Activated CD8-positive, alpha-beta memory T cell treated with anti-CD3 and anti-CD28 coated beads, Interleukin-2, amount 50 U/mL, for 1 hour (primary cell): ENCODE measurements around the gene ETFDH.
"Not testable (repeated sequence)": the region's sequence is repeated elsewhere in the genome, so short reads cannot be mapped to it uniquely, and the experiment has no call there.

Source experiments
- DNase-seq: peaks from one replicate; pipeline ENCODE4 v3.0.0-alpha.2; 2020; ENCODE audit errors: extremely low read depth

The ETFDH gene

GRCh38 chr4:158754385-158755180, 82.5 kb downstream of the ETFDH start:
- DNase-seq, result no peak

- DNase-seq, result not testable (repeated sequence)
Measured at GRCh38 chr4:158755819-158756218, 83.7 kb downstream of the ETFDH start.

GRCh38 chr4:158756588-158756987, 84.5 kb downstream of the ETFDH start:
- no peak for DNase-seq

- no peak for DNase-seq
Measured at GRCh38 chr4:158758142-158758541, 86.0 kb downstream of the ETFDH start.

- no peak for DNase-seq
Measured at GRCh38 chr4:158758703-158759102, 86.6 kb downstream of the ETFDH start.
